ENCODE results near the gene TMEM60.
"Not testable (repeated sequence)": the region's sequence is repeated elsewhere in the genome, so short reads cannot be mapped to it uniquely, and the experiment has no call there.

Gene TMEM60, protein sequence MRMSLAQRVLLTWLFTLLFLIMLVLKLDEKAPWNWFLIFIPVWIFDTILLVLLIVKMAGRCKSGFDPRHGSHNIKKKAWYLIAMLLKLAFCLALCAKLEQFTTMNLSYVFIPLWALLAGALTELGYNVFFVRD

DNA sequence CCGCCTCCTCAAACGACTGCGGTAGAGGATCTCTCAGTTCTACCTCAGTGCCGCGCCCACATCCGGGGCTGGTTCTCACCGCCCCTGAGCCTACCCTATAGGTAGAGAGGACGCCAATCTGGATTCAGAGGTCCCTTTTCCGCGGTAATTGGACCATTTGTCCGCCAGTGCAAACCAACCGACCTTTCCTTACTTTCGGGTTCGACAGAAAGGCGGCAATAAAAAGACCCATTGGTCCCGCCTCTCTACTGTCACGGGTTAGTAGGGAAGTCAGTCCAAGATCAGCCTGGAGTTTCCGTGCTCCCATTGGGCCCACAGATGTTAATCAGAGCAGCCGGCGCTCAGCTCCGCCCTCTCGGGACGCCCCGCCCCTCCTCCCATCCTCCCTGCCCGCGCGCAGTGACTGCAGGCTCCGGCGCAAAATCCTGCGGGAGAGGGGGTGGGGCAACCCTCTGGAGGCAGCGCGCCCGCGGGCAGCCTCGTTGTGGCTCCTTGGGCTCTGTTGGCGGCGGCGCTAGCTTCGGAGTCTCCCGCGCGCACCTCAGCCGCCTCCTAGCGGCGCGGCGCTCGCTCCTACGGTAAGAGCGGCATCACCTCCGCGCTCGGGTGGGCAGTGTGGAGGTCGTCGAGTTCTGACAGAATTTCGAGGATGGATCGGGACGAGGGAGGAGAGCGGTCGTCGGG lies at the start of gene TMEM60, which contains the start of gene PHTF2:
TMEM60 (minus strand) TSS at position 41 of the 684 bp plus-strand sequence. CDS start 4,061 bp downstream, outside the sequence.
PHTF2 (plus strand) TSS at position 380 of the 684 bp plus-strand sequence.
- peak; percentile 94 for DNase-seq (ENCODE audit: low read depth)

GRCh38 chr7:77846317-77847092 lies 48.3 kb upstream of the TMEM60 start:
- no peak for DNase-seq (ENCODE audit: low read depth)

GRCh38 chr7:77843194-77843593 lies 45.0 kb upstream of the TMEM60 start:
- no peak for DNase-seq (ENCODE audit: low read depth)

DNA sequence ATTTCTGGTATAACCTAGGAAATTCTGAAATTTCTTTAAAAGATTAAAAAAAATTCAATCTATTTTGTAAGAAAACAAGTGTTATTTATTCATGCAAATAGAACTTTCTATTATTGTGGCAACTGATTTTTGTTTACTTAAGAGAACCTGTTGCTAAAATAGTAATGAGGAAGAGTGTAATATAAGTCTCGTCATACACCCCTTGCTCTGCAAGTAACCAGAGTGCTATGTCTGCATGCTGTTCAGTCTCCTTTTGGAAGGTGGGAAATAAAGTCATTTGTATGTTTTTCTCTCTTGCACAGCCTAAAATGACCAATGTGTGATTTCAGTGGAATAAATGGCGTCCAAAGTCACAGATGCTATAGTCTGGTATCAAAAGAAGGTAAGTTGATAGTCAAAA lies 41.7 kb upstream of the TMEM60 start:
- DNase-seq (ENCODE audit: low read depth) = no peak

DNA sequence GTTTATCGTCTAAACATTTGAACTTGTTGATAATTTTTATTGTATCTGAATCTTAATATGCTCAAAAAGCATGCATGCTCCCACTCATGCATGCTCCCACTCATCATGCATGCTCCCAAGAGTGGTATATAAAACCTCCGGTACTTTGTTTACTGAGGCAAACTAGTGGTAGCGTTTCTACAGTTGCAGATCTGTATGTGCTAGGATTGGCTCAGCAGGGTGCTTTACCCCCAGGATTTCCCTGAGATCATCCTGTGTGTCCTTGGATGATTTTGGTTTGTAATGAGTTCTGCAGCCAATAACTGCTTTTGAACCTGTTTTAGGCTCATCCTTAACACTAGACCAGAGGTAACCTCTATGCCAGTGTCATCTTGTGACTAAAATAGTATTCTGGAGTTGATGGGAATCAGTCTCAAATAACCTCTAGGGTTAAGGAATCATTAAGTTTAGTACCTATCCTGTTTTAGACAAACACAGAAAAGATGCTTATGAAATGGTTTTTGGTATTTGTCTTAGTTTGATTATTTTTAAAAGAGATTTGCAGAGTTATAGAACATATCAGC lies 40.8 kb upstream of the TMEM60 start:
- DNase-seq (ENCODE audit: low read depth) = no peak

DNA sequence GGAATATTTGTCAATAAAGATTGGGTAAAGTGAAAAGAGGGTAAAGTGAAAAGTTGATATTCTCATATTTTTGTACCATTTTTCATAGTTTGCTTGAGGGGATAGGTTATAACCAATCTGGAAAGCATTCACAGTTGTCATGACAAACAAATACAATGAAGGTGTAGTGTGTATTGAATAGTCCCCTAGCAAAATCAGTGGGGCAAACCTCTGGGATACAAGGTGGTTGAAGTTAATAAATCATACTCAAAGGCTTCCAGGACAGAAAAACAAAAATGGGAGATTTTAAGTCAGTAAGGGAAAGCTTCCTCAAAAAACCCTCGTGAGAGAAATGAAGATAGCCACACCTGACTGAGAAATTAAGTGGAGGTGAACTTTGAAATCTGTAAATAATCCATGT lies 39.7 kb upstream of the TMEM60 start:
- DNase-seq (ENCODE audit: low read depth) = no peak

GRCh38 chr7:77837275-77837674 lies 39.0 kb upstream of the TMEM60 start:
- DNase-seq (ENCODE audit: low read depth) = no peak

GRCh38 chr7:77836425-77836824 lies 38.2 kb upstream of the TMEM60 start:
- DNase-seq (ENCODE audit: low read depth) = not testable (repeated sequence)

- DNase-seq (ENCODE audit: low read depth) = no peak
Observed at GRCh38 chr7:77833136-77833535, 34.9 kb upstream of the TMEM60 start.

GRCh38 chr7:77831953-77832352 lies 33.7 kb upstream of the TMEM60 start:
- DNase-seq (ENCODE audit: low read depth) = no peak

GRCh38 chr7:77831481-77831880 lies 33.2 kb upstream of the TMEM60 start:
- DNase-seq (ENCODE audit: low read depth) = no peak

DNA sequence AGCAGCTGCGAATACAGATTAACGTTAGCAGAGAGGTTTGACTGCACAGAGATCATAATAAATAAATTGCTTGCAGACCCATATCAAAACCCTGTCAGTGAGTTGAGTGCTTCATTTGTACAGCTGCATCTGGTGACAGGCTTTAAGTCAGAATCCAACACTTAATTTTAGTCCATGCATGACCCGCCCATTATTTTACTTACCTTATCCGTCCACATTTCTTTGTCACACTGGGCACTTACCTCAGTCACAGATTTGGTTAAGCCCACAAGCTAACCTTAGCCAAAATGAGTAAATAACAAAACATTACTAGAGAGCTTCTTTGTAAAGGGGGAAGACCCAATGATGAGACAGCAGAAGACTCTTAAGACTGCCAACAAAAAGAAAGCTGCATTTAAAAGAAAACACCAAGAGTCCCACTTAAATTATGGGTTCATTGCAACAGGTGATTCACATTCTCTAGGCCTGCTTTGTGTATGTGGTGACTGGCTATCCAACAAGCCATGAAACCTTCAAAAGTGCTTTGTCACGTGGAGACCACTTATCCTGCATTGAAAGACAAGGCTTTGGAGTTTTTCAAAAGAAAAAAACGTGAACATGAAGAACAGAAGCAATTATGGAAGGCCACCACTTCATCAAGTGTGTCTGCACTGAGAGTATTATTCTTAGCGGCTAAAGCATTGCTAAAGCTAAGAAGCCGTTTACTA lies 32.6 kb upstream of the TMEM60 start:
- DNase-seq (ENCODE audit: low read depth) = no peak

GRCh38 chr7:77827999-77828398 lies 29.8 kb upstream of the TMEM60 start:
- no peak for DNase-seq (ENCODE audit: low read depth)

DNA sequence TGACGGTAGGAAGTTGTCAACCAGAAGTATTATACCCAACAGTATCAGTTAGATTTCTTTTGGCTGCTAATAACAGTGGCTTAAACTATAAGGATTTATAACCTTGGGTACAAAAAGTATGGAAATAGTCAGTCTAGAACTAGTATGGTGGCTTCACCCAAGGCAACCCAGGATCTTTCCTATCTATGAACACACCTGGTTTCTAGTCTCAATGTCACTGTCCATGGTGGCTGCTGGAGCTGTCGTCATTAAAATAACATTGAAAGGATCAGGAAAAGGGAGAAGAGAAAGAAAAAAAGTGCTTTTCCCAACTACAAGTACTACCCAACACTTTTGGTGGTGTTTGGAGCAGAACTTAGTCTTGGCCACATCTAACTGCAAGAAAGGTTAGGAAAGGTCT lies 28.1 kb upstream of the TMEM60 start:
- no peak for DNase-seq (ENCODE audit: low read depth)

DNA sequence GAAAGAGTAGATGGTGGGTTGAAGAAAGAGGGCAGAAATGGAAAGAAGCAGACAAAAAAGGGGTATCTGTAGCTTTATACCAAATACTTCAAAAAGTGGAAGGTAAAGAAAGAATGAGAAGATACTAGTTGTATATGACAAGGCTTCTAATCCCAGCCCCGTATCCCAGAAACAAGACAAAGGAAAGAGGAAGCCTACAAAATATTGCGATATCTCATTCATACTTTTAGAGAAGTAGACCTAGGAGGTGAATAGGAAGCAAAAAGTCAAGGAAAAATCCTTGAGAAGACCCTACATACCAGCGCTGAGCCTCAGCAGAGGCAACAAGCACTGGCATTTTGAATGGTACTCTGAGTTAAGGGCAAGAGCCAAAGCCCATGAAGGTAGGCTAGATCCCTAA lies 26.9 kb upstream of the TMEM60 start:
- no peak for DNase-seq (ENCODE audit: low read depth)

GRCh38 chr7:77824636-77825035 lies 26.4 kb upstream of the TMEM60 start:
- no peak for DNase-seq (ENCODE audit: low read depth)

DNA sequence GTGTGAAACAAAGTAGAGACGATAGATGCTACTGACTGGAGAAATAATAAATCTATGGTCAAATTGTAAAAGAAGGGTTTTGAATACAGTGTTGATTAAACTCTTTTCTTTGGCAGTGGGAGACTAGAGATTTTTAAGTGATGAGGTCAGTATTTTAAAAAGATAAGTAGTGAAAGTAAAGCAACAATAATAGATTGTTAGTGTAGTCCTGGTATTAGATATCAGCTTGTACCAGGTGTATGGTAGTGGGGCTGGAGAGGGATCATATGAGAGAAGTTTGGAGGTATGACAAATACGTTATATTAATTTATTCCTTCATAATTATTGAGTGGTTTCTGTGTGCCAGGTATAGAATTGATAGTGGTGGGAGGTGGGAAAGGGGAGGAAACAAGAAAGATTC lies 25.6 kb upstream of the TMEM60 start:
- no peak for DNase-seq (ENCODE audit: low read depth)

GRCh38 chr7:77822269-77822668 lies 24.0 kb upstream of the TMEM60 start:
- DNase-seq (ENCODE audit: low read depth) = no peak

DNA sequence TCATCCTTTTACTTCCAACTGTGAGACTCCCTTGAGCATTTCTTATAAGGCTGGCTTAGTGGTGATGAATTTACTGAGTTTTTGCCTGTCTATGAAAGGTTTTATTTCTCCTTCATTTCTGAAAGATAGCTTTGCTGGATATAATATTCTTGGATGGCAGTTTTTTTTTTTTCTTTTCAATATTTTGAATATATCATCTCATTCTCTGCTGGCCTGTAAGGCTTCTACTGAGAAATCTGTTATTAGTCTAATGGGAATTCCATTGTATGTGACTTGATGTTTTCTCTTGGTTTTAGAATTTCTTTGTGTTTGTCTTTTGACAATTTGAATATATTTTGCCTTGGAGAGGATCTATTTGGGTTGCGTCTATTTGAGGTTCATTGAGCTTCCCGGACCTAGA lies 22.7 kb upstream of the TMEM60 start:
- DNase-seq (ENCODE audit: low read depth) = no peak

GRCh38 chr7:77819021-77819420 lies 20.8 kb upstream of the TMEM60 start:
- DNase-seq (ENCODE audit: low read depth) = no peak

GRCh38 chr7:77813180-77813579 lies 14.9 kb upstream of the TMEM60 start:
- no peak for DNase-seq (ENCODE audit: low read depth)

GRCh38 chr7:77812290-77812685 lies 14.1 kb upstream of the TMEM60 start:
- DNase-seq (ENCODE audit: low read depth) = no peak
